Measurements from ENCODE around the gene GPRIN2.

The GPRIN2 gene

DNA sequence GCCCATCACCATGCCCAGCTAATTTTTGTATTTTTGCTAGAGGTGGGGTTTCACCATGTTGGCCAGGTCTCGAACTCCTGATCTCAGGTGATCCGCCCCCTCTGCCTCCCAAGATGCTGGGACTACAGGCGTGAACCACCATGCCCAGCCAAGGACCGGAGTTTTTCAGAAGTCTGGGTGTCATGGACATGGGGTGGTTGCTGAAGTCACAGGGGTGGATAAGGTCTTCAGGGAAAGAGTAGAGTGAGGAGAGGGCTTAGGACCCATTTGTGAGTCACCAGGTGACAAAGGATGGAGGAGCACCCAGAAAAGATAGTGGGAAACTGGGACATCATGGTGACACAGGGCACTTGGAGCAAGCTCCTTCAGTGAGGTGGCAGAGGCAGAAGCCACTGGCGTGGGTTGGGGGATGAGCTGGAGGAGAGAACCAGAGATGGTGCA, 2.8 kb upstream of the GPRIN2 start:
- no peak for TF ChIP-seq TARDBP (IDR thresholded peaks at IDR 0.05)
- TF ChIP-seq NFRKB (IDR thresholded peaks at IDR 0.05): no peak
- TF ChIP-seq BHLHE40 (IDR thresholded peaks at IDR 0.05; ENCODE audit: borderline replicate concordance): no peak
- no peak for TF ChIP-seq HDGF (IDR thresholded peaks at IDR 0.05; ENCODE audit: borderline replicate concordance)
- CTCF ChIA-PET: no interaction called here
- DNase-seq (ENCODE audit: extremely low spot score): no peak
- POLR2A ChIA-PET: no interaction called here

DNA sequence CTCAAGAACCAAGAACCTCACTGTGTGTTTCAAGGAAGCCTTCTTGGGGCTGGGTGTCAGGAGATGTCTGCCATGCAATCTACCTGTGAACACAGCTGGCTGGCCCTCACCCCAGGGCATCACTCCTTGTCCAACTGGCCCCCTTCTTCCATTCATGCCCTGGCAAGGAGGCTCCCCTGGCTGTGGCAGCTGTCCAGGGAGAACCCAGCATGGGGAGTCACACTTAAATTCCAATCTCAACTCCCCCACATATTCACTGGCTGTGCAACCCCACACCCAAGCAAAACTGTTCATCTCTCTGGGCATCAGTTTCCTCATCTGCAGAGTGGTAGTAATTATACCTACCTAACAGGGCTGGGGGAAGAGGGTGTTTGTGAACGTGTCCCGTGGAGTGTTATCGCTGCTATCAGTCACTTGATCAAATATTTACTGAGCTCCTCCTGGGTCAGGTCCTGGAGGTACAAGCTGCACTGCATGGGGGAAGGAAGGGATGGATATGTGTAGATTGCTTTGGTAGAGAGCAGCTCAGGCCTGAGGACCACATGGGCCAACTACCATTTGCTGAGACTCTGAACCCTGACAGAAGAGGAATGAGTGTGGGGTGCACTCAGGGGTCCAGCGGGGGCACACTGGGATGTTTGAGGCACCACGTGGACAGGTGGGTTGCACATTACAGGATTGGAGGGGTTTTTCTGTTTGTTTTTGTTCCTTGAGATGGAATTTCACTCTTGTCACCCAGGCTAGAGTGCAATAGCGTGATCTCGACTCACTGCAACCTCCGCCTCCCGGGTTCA, 2.1 kb upstream of the GPRIN2 start:
- no peak for TF ChIP-seq BHLHE40 (IDR thresholded peaks at IDR 0.05; ENCODE audit: borderline replicate concordance)
- TF ChIP-seq L3MBTL2 (conservative IDR thresholded peaks at IDR 0.05): no peak
- TF ChIP-seq NFRKB (IDR thresholded peaks at IDR 0.05): no peak
- TF ChIP-seq CTBP1 (IDR thresholded peaks at IDR 0.05; ENCODE audit: borderline replicate concordance): no peak
- TF ChIP-seq ARNT (IDR thresholded peaks at IDR 0.05): no peak
- TF ChIP-seq ELF4 (IDR thresholded peaks at IDR 0.05): no peak
- TF ChIP-seq, protein P1, sequence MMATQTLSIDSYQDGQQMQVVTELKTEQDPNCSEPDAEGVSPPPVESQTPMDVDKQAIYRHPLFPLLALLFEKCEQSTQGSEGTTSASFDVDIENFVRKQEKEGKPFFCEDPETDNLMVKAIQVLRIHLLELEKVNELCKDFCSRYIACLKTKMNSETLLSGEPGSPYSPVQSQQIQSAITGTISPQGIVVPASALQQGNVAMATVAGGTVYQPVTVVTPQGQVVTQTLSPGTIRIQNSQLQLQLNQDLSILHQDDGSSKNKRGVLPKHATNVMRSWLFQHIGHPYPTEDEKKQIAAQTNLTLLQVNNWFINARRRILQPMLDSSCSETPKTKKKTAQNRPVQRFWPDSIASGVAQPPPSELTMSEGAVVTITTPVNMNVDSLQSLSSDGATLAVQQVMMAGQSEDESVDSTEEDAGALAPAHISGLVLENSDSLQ (IDR thresholded peaks at IDR 0.05): no peak
- TF ChIP-seq SUZ12 (IDR thresholded peaks at IDR 0.05): no peak
- no peak for TF ChIP-seq FOXK2 (IDR thresholded peaks at IDR 0.05)
- TF ChIP-seq HDGF (IDR thresholded peaks at IDR 0.05; ENCODE audit: borderline replicate concordance): no peak
- no peak for TF ChIP-seq LEF1 (IDR thresholded peaks at IDR 0.05; ENCODE audit: borderline replicate concordance)
- TF ChIP-seq TARDBP (IDR thresholded peaks at IDR 0.05): no peak
- TF ChIP-seq ZNF384 (IDR thresholded peaks at IDR 0.05): no peak
- TF ChIP-seq SP1 (IDR thresholded peaks at IDR 0.05): no peak
- no peak for TF ChIP-seq FOXM1 (IDR thresholded peaks at IDR 0.05; ENCODE audit: borderline replicate concordance)
- TF ChIP-seq FOXA1 (IDR thresholded peaks at IDR 0.05): no peak
- ChIA-PET POLR2A (no interaction called here), CTCF (interaction anchor here (2.2 kb wide), 1 partner anchor 13 kb away, joined by 5 read pairs; no protein-coding TSS in a partner anchor)
- DNase-seq (ENCODE audit: extremely low spot score): no peak

DNA sequence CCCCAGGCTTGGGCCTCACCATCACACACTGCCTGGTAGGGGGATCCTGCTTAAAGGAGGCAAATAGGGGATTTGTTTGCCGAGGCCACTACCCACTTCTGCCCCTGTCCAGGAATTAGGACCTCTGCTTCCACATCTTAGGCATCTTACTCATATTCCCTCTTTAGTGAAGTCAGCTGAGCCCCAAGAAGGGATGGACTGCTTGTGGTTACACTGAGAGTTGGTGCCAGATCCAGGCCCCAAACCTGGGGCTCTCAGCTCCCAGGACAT, 1.6 kb upstream of the GPRIN2 start:
- no peak for DNase-seq (ENCODE audit: extremely low spot score)
- ChIA-PET CTCF (interaction anchor here (2.2 kb wide), 1 partner anchor 13 kb away, joined by 5 read pairs; no protein-coding TSS in a partner anchor), POLR2A (no interaction called here)
- TF ChIP-seq BHLHE40 (IDR thresholded peaks at IDR 0.05; ENCODE audit: borderline replicate concordance) (no peak), L3MBTL2 (conservative IDR thresholded peaks at IDR 0.05) (no peak), SUZ12 (IDR thresholded peaks at IDR 0.05) (no peak), ELF4 (IDR thresholded peaks at IDR 0.05) (no peak), TARDBP (IDR thresholded peaks at IDR 0.05) (no peak), FOXM1 (IDR thresholded peaks at IDR 0.05; ENCODE audit: borderline replicate concordance) (no peak), FOXA1 (IDR thresholded peaks at IDR 0.05) (no peak), HDGF (IDR thresholded peaks at IDR 0.05; ENCODE audit: borderline replicate concordance) (no peak), SP1 (IDR thresholded peaks at IDR 0.05) (no peak), NFRKB (IDR thresholded peaks at IDR 0.05) (no peak)
- TF ChIP-seq, protein P1 (IDR thresholded peaks at IDR 0.05): no peak

DNA sequence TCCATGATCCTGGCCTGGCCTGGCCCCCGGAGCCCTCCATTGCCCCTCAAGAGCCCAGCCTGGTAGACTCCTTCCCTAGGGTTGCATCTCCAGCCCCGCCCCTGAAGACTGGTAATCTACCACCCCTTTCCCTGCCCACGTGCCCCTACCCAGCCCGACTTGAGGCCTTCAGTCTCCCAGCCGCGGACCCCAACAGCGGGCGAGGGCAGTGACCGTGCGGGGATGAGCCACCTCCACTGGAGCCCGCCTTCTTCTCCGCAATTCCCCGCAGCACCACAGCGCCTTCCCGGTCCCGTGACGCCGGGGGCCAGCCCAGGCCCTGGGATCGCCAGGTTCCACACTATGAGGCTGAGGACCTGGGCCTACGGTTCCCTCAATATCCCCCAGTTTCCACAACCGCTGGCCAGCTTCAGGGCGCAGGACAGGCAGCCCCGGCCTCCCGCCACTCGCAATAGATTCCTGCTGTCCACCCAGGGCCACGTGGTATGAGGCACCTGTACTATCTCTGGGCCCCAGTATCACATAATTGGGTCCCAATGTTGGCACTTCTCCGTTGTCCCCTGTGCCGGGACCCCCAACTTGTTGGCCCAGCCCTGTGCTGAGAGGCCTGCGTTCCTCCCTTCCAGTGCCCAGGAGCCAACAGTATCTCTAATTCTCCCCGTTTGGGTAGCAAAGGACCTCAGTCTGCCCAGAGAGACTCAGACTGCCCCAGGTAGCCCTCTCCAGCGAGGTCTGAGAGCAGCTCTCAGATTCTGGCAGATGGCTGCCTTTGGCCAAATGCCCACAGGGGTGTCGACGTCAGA, 1.1 kb upstream of the GPRIN2 start:
- TF ChIP-seq SUZ12 (IDR thresholded peaks at IDR 0.05): no peak
- no peak for TF ChIP-seq ZNF384 (IDR thresholded peaks at IDR 0.05)
- TF ChIP-seq LEF1 (IDR thresholded peaks at IDR 0.05; ENCODE audit: borderline replicate concordance): no peak
- no peak for TF ChIP-seq HDGF (IDR thresholded peaks at IDR 0.05; ENCODE audit: borderline replicate concordance)
- TF ChIP-seq TARDBP (IDR thresholded peaks at IDR 0.05): no peak
- no peak for TF ChIP-seq FOXM1 (IDR thresholded peaks at IDR 0.05; ENCODE audit: borderline replicate concordance)
- no peak for TF ChIP-seq NFRKB (IDR thresholded peaks at IDR 0.05)
- no peak for TF ChIP-seq BHLHE40 (IDR thresholded peaks at IDR 0.05; ENCODE audit: borderline replicate concordance)
- TF ChIP-seq CTBP1 (IDR thresholded peaks at IDR 0.05; ENCODE audit: borderline replicate concordance): no peak
- TF ChIP-seq ELF4 (IDR thresholded peaks at IDR 0.05): no peak
- no peak for TF ChIP-seq ARNT (IDR thresholded peaks at IDR 0.05)
- TF ChIP-seq FOXK2 (IDR thresholded peaks at IDR 0.05): no peak
- no peak for TF ChIP-seq FOXA1 (IDR thresholded peaks at IDR 0.05)
- TF ChIP-seq SP1 (IDR thresholded peaks at IDR 0.05): no peak
- TF ChIP-seq L3MBTL2 (conservative IDR thresholded peaks at IDR 0.05): no peak
- TF ChIP-seq, protein P1 (IDR thresholded peaks at IDR 0.05): no peak
- CTCF ChIA-PET: interaction anchor here (2.2 kb wide), 1 partner anchor 12 kb away, joined by 5 read pairs; no protein-coding TSS in a partner anchor
- POLR2A ChIA-PET: no interaction called here
- DNase-seq (ENCODE audit: extremely low spot score): no peak

DNA sequence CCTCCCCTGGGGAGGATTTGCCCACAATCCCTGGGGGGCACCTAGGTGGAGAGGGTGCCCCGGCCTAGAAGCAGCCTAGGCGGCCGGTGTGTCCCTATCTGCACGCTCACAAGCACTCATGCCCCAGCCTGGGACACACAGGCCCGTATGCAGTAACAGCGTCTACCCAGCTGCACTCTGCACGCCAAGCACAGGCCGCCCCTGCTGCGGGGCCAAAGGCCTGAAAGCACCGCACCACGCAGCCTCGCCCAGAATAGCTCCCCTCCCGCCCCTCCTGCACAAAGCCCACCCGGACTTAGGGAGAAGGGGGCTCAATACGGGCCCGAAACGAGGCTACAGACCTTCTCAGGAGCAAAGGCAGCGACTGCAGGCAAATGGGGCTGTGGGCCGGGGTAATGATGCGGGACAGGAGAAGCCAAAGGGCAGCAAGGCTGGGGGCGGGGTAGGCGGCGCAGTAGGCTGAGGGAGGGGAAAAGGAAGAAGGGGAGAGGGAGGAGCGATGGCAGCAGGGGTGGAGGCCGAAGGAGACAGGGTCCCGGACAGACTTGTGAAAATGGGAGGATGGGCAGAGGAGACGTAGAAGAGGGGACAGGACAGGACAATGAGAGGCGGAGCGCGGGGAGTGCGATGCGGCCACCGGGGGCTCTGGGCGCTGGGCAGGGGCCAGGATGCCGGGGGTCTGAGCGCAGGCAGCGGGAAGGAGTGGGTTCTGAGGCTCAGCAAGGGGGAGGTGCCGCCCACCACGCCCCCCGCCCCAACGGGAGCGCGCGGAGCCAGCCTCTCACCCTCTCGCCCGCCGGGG, 544 bp downstream of the GPRIN2 start:
- ChIA-PET POLR2A (no interaction called here), CTCF (interaction anchor here (2.2 kb wide), 1 partner anchor 11 kb away, joined by 5 read pairs; no protein-coding TSS in a partner anchor)
- no peak for TF ChIP-seq ELF4 (IDR thresholded peaks at IDR 0.05)
- no peak for TF ChIP-seq LEF1 (IDR thresholded peaks at IDR 0.05; ENCODE audit: borderline replicate concordance)
- TF ChIP-seq L3MBTL2 (conservative IDR thresholded peaks at IDR 0.05): no peak
- TF ChIP-seq FOXA1 (IDR thresholded peaks at IDR 0.05): no peak
- no peak for TF ChIP-seq BHLHE40 (IDR thresholded peaks at IDR 0.05; ENCODE audit: borderline replicate concordance)
- TF ChIP-seq, protein P1 (IDR thresholded peaks at IDR 0.05): no peak
- TF ChIP-seq HDGF (IDR thresholded peaks at IDR 0.05; ENCODE audit: borderline replicate concordance): no peak
- TF ChIP-seq TARDBP (IDR thresholded peaks at IDR 0.05): no peak
- TF ChIP-seq FOXM1 (IDR thresholded peaks at IDR 0.05; ENCODE audit: borderline replicate concordance): no peak
- no peak for TF ChIP-seq ZNF384 (IDR thresholded peaks at IDR 0.05)
- TF ChIP-seq SP1 (IDR thresholded peaks at IDR 0.05): no peak
- TF ChIP-seq ARNT (IDR thresholded peaks at IDR 0.05): no peak
- no peak for TF ChIP-seq CTBP1 (IDR thresholded peaks at IDR 0.05; ENCODE audit: borderline replicate concordance)
- no peak for TF ChIP-seq NFRKB (IDR thresholded peaks at IDR 0.05)
- TF ChIP-seq FOXK2 (IDR thresholded peaks at IDR 0.05): no peak
- no peak for TF ChIP-seq SUZ12 (IDR thresholded peaks at IDR 0.05)
- DNase-seq (ENCODE audit: extremely low spot score): no peak

Data from HEK293T (cell line).